IPS-20b (cell line): Measurements from ENCODE around the gene MYL9.
"Not testable (repeated sequence)": the region's sequence is repeated elsewhere in the genome, so short reads cannot be mapped to it uniquely, and the experiment has no call there.

ENCODE experiments used
- H3K27ac ChIP-seq: one replicate; pipeline ENCODE4 v1.5.1; 2013; ENCODE audit warnings: low read length
- H3K27me3 ChIP-seq: 2 replicates; pipeline ENCODE4 v1.6.1; 2013; ENCODE audit warnings: mild to moderate bottlenecking, low read length, inconsistent platforms; ENCODE audit not compliant: insufficient read depth
- H3K36me3 ChIP-seq: 2 replicates; pipeline ENCODE4 v1.6.1; 2013; ENCODE audit warnings: low read depth, mild to moderate bottlenecking, inconsistent platforms, low read length, moderate library complexity; ENCODE audit not compliant: insufficient read depth
- H3K4me1 ChIP-seq: 2 replicates; pipeline ENCODE4 v1.6.1; 2013; ENCODE audit warnings: mild to moderate bottlenecking, control low read depth, inconsistent platforms, low read length, moderate library complexity; ENCODE audit not compliant: insufficient read depth
- H3K4me3 ChIP-seq: 2 replicates; pipeline ENCODE4 v1.5.1; 2013; ENCODE audit warnings: mild to moderate bottlenecking, low read length, inconsistent platforms
- H3K9ac ChIP-seq: 2 replicates; pipeline ENCODE4 v1.6.1; 2013; ENCODE audit warnings: low read depth, mild to moderate bottlenecking, inconsistent platforms, low read length, moderate library complexity
- H3K9me3 ChIP-seq: 2 replicates; pipeline ENCODE4 v1.6.1; 2013; ENCODE audit warnings: mild to moderate bottlenecking, low read depth, low read length, inconsistent platforms; ENCODE audit not compliant: insufficient read depth

The MYL9 gene

DNA sequence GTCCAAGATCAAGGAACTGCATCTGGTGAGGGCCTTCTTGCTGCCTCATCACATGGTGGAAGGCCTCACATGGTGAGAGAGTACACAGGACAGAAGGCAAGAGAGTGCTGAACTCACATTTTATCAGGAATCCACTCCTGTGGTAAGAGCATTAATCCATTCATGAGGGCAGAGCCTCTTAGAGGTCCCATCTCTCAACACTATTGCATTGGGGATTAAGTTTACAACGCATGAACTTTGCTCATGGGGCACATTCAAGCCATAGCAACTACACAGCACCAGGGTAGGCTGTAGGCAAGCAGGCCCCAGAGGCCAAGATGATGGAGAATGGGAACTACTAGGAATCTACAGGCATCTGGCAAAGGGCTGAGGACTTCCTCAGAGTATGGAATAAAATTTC is 22.1 kb downstream of the MYL9 start:
- H3K27ac ChIP-seq, result peak overlapping the region; percentile 48
- H3K36me3 ChIP-seq, result no peaks in the 10 kb centered on the region
- H3K27me3 ChIP-seq, result no peaks in the 10 kb centered on the region
- H3K9me3 ChIP-seq, result peaks cover 8% of the 10 kb centered on the region
- peaks cover 14% of the 10 kb centered on the region; the same call in 1 of the 2 replicates for H3K4me1 ChIP-seq
- peak overlapping the region; percentile 48; the same call in 1 of the 2 replicates for H3K4me3 ChIP-seq
- peak overlapping the region; percentile 32; the same call in 1 of the 2 replicates for H3K9ac ChIP-seq

DNA sequence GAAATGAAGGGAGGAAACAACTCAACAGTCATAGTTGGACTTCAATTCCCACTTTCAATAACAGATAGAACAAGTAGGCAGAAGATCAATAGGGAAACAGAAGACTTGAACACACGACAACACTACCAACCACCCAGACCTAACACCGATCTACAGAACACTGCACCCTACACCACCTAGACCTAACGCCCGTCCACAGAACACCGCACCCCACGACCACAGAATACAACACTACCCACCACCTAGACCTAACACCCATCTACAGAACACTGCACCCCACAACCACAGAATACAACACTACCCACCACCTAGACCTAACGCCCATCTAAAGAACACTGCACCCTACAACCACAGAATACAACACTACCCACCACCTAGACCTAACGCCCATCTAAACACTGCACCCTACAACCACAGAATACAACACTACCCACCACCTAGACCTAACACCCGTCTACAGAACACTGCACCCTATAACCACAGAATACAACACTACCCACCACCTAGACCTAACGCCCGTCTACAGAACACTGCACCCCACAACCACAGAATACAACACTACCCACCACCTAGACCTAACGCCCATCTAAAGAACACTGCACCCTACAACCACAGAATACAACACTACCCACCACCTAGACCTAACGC is 22.9 kb downstream of the MYL9 start:
- H3K9me3 ChIP-seq, H3K9ac ChIP-seq, H3K4me3 ChIP-seq, H3K27ac ChIP-seq, H3K27me3 ChIP-seq, H3K36me3 ChIP-seq: not testable (repeated sequence)
- peaks cover 14% of the 10 kb centered on the region; the same call in 1 of the 2 replicates for H3K4me1 ChIP-seq

DNA sequence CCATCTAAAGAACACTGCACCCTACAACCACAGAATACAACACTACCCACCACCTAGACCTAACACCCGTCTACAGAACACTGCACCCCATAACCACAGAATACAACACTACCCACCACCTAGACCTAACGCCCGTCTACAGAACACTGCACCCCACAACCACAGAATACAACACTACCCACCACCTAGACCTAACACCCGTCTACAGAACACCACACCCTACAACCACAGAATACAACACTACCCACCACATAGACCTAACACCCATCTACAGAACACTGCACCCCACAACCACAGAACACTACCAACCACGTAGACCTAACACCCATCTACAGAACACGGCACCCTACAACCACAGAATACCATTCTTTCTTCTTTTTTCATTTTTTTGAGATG is 23.4 kb downstream of the MYL9 start:
- not testable (repeated sequence) for H3K36me3 ChIP-seq, H3K9ac ChIP-seq, H3K27ac ChIP-seq, H3K9me3 ChIP-seq, H3K27me3 ChIP-seq, H3K4me3 ChIP-seq
- H3K4me1 ChIP-seq, result peaks cover 14% of the 10 kb centered on the region; the same call in 1 of the 2 replicates

DNA sequence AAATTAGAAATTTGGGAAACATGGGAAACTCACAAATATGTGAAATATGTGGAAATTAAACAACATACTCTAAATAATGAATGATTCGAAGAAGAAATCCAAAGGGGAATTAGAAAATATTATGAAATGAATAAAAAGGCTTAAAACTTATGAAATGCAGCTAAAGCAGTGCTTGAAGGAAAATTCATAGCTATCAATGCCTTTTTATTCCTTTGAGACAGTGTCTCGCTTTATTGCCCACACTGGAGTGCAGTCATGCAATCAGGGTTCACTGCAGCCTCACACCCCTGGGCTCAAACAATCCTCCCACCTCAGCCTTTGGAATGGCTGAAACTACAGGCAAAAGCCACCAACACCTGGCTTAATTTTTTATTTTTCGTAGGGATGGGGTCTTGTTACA is 24.2 kb downstream of the MYL9 start:
- H3K4me3 ChIP-seq, result no peak overlapping the region
- no peaks in the 10 kb centered on the region for H3K36me3 ChIP-seq
- H3K27ac ChIP-seq, result no peak overlapping the region
- peaks cover 14% of the 10 kb centered on the region; the same call in 1 of the 2 replicates for H3K4me1 ChIP-seq
- H3K27me3 ChIP-seq, result no peaks in the 10 kb centered on the region
- no peak overlapping the region for H3K9ac ChIP-seq
- peaks cover 8% of the 10 kb centered on the region for H3K9me3 ChIP-seq

DNA sequence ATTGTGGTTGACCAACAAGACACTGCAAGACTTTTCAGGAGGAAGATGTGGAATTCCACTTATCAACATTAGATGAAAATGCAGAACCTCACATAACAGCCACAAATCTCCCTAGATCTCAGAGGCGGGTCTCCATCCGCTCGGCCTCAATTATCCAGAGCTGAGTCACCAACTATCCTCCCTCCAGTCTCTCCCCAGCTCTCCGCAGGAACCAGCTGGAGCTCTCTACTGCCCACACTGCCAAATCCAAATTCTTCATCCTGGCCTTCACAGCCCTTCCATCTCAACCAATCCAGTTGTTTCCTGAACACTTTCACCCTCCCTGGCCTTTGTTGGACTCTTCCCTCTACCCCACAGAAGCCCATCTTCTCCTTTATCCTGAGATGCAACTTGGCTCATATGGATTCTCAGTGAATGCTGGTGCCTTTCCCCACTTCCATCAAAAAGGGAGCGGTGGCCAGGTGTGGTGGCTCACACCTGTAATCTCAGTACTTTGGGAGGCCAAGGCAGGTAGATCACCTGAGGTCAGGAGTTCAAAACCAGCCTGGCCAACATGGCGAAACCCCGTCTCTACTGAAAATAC is 28.6 kb downstream of the MYL9 start:
- Histone ChIP-seq H3K27ac (no peak overlapping the region), H3K4me1 (peaks cover 22% of the 10 kb centered on the region; the same call in 1 of the 2 replicates), H3K9ac (no peak overlapping the region), H3K9me3 (peaks cover 7% of the 10 kb centered on the region), H3K36me3 (no peaks in the 10 kb centered on the region), H3K27me3 (no peaks in the 10 kb centered on the region), H3K4me3 (no peak overlapping the region)

DNA sequence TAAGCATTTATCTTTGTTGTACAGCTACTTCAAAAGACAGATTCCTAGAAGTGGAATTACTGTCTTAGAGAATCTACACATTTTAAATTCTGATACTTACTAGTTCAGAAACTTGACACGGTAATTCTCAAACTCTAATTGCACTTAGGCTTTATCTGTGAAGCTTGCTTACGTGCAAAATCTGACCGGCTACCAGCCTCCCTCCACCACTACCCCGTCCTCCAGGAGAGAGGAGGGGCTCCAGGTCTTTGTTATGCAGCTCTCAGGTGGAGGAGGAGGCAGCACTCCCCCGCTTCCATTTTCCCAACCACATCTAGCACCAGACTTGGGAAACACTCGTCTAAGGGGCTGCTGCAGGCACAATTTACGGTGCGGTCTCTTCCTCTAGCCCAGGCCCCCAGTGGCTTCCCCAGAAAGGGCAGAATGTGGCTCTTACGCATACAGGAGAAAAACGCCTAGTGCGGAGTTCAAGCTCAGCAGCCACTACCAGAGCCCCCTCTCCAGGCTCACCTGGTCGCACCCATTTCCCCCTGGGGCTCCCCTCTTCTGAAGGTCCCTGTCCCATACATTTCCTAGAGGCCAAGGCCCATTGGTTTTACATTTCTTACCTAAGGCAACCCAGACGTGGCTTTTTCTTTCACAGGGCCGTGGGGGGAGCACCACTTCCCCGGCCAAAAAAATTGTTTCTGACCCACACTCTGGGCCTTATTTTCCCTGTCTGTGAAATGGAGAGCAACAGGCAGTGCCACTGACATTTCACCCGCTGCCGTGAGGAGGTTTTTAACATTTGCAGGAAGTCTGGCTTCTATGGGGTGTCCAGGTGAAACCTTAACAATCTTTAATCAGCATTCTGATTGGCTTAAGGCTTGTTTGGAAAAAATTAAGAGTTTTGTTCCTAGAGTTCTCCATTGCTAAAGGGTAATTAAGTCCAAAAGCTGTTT is 30.5 kb downstream of the MYL9 start:
- H3K27me3 ChIP-seq, result no peaks in the 10 kb centered on the region
- H3K4me3 ChIP-seq, result peak overlapping the region; percentile 72
- H3K4me1 ChIP-seq, result peaks cover 28% of the 10 kb centered on the region; the same call in 1 of the 2 replicates
- H3K9ac ChIP-seq, result peak overlapping the region; percentile 79
- no peaks in the 10 kb centered on the region for H3K9me3 ChIP-seq
- H3K36me3 ChIP-seq, result no peaks in the 10 kb centered on the region; the same call in none of the 2 replicates
- peak overlapping the region; percentile 96 for H3K27ac ChIP-seq

DNA sequence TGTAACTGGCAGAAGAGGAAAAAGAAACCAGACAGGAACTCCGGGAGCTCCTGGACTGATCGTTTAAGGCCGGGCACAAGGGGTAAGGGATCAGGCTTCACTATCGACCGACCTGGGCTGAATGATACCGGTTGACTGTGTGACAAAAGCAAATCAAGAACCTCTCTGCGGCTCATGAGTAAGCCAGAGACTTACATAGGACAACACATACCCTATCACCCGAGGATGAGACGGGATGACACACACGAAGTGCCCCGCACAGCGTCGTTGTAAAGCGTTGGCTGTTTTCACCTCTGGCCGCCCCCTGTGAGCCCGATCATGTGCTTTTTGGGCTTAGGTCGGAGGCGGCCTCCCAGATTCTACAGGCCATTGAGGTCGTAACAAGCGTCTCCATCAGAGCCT is 31.4 kb downstream of the MYL9 start:
- H3K4me3 ChIP-seq, result peak overlapping the region; percentile 72
- no peaks in the 10 kb centered on the region for H3K27me3 ChIP-seq

DNA sequence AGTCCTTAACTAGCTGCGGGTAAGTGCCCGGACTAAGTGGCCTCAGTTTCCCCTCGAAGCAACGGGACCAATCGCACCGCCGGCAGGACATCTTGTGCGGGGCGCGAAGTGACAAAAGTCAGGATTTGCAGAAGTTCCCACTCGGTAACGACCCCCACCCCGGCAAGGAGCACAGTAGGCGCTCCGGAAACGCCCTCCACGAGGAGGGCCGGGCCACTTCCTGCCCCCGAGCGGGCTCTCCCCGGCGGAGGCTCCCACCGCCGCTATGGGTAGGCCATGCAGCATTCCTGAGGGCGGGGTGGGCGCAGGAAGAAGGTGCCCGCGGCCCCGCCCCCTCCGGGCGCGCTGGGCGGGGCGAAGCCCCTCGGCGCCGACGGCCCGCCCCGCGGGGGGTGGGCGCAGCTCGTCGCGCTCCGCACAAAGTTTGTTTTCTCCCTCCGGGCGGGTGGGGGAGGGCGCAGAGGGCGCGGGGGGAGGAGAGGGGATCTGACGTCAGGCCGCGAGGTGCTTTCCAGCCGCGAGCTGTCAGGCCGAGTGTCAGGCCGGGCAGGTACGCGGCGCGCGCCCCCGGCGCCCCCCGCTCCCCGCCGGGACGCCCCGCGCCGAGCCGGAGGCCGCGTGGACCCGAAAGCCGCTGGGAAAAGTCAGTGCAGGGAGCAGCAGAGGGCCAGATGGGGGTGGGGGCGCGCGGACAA is 31.9 kb downstream of the MYL9 start, which contains the start of gene TGIF2:
Gene TGIF2 (plus strand): TSS at position 495 of the 695 bp plus-strand sequence. CDS start 5,178 bp downstream, outside the sequence.
- H3K9me3 ChIP-seq, result no peaks in the 10 kb centered on the region
- H3K27me3 ChIP-seq, result no peaks in the 10 kb centered on the region
- peaks cover 28% of the 10 kb centered on the region; the same call in 1 of the 2 replicates for H3K4me1 ChIP-seq
- H3K27ac ChIP-seq, result peak within 1 kb of the TSS; percentile 96
- peak within 1 kb of the TSS; percentile 91 for H3K9ac ChIP-seq
- no peaks in the 10 kb centered on the region; the same call in none of the 2 replicates for H3K36me3 ChIP-seq
- peak within 1 kb of the TSS; percentile 87 for H3K4me3 ChIP-seq

More for the DNA sequence above, 31.4 kb downstream of the MYL9 start:
- Histone ChIP-seq H3K27ac (peak overlapping the region; percentile 96), H3K9me3 (no peaks in the 10 kb centered on the region), H3K4me1 (peaks cover 28% of the 10 kb centered on the region; the same call in 1 of the 2 replicates), H3K9ac (peak overlapping the region; percentile 79), H3K36me3 (no peaks in the 10 kb centered on the region; the same call in none of the 2 replicates)

DNA sequence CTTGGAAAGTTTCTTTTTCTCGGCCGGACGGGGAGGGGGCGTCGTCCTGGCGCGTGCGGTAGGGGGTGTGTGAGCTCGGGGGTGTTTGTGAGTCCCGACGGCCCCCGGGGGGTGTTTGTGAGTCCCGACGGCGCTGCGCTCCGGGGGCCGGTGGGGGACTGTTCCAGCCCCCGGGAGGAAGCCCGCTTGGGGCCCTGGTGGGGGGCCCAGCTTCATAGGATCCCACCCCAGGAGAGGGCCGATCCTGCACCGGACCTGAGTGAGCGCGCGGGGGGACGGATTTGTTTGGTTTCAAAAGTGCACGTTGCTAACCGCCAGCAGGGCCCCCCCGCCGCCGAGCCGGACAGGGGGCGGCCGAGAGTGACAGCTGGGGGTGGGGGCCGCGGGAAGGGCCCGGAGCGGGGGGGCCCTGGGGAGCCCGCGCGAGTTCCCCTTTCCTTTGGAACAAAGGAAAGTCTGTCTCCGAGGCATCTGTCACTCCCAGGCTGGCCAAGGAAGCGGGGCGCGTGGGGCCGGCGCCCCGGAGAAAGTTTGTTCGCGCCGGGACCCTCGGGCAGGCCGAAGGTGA is 32.6 kb downstream of the MYL9 start:
- H3K27me3 ChIP-seq, result no peaks in the 10 kb centered on the region
- H3K9ac ChIP-seq, result peak overlapping the region; percentile 77; the same call in 1 of the 2 replicates
- peak overlapping the region; percentile 87; the same call in 1 of the 2 replicates for H3K4me3 ChIP-seq
- peaks cover 28% of the 10 kb centered on the region; the same call in 1 of the 2 replicates for H3K4me1 ChIP-seq
- no peak overlapping the region for H3K27ac ChIP-seq
- H3K36me3 ChIP-seq, result peaks cover 6% of the 10 kb centered on the region
- no peaks in the 10 kb centered on the region for H3K9me3 ChIP-seq

DNA sequence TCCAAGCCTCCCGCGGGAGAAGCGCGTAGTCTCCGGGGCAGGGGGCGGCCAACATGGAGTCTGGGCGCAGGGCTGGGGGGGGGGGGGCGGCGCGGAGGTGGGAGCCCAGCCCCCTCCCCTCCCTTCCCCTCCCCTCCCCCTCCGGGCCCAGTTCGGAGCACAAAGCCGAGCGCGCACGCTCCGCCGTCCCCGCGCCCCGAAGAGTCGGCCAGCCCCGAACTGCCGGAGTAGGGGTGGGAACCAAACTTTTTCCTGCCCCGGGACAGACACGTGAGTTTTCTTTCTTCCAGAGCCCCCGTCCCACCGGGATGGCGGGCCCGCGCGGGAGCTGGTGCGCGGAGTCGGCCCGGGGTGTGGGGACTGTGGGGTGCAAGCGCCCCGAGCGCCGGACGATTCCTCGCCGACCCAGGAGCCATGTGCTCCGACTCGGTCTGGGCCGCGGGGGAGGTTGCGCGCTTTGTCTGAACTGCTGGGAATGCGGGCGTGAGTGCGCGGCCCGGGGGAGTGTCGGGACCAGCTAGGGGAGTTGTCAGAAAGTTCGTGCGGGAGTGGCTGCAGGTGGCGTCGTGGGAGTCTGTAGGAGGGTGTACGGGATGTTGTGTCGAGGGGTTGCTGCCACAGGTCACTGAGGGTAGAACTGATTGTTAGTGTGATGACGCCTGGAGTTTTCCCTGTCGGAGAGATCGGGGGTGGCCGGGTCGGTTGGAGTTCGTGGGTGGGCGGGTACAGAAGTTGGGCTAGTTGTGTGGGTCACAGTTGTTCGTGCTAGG is 33.2 kb downstream of the MYL9 start:
- Histone ChIP-seq H3K27ac (no peak overlapping the region), H3K27me3 (no peaks in the 10 kb centered on the region), H3K9ac (peak overlapping the region; percentile 91), H3K36me3 (peaks cover 11% of the 10 kb centered on the region), H3K4me3 (peak overlapping the region; percentile 87), H3K4me1 (peaks cover 28% of the 10 kb centered on the region; the same call in 1 of the 2 replicates), H3K9me3 (no peaks in the 10 kb centered on the region)
